OCI-LY7 (cell line): ENCODE measurements around the gene CFAP65.

Experiments used
- EZH2phosphoT487 ChIP-seq: fragments of 200-600 bp; sonication (generic); IDR thresholded peaks from 2 replicates; pipeline ENCODE4 v1.6.1; 2018; ENCODE audit warnings: low read depth, borderline replicate concordance, mild to moderate bottlenecking, mixed run types, antibody characterized with exemption, low read length, moderate library complexity, mixed read lengths
- TF ChIP-seq, protein P1 (sequence below): fragments of 200-600 bp; sonication (generic); conservative IDR thresholded peaks from 2 replicates; pipeline ENCODE4 v1.5.1; 2014; ENCODE audit warnings: mild to moderate bottlenecking, antibody characterized with exemption, low read length, moderate library complexity, mixed read lengths

DNA sequence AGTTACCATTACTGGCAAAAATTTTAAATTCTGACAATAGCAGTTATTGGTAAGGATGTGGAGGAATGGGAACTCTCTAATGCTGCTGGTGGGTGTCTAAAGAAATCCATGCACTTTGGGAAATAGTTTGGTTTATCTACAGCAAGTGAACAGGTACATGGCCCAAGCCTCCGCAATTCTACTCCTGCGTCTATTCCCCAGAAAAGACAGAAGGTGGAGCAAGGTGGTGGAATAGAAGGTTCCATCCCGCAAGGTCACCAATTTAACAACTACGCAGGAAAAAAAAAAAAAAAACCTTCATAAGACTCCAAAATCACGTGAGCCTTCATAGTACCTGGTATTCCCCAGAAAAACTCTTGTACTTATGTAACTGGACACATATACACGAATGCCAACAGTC is 6.5 kb downstream of the CFAP65 start:
- TF ChIP-seq, protein P1, sequence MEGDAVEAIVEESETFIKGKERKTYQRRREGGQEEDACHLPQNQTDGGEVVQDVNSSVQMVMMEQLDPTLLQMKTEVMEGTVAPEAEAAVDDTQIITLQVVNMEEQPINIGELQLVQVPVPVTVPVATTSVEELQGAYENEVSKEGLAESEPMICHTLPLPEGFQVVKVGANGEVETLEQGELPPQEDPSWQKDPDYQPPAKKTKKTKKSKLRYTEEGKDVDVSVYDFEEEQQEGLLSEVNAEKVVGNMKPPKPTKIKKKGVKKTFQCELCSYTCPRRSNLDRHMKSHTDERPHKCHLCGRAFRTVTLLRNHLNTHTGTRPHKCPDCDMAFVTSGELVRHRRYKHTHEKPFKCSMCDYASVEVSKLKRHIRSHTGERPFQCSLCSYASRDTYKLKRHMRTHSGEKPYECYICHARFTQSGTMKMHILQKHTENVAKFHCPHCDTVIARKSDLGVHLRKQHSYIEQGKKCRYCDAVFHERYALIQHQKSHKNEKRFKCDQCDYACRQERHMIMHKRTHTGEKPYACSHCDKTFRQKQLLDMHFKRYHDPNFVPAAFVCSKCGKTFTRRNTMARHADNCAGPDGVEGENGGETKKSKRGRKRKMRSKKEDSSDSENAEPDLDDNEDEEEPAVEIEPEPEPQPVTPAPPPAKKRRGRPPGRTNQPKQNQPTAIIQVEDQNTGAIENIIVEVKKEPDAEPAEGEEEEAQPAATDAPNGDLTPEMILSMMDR, result no peak
- TF ChIP-seq EZH2phosphoT487, result no peak
